ENCODE data around the gene AGAP3.

Gene AGAP3

GRCh38 chr7:151045262-151045661 lies 41.0 kb upstream of the AGAP3 start:
- TF ChIP-seq, protein P1, sequence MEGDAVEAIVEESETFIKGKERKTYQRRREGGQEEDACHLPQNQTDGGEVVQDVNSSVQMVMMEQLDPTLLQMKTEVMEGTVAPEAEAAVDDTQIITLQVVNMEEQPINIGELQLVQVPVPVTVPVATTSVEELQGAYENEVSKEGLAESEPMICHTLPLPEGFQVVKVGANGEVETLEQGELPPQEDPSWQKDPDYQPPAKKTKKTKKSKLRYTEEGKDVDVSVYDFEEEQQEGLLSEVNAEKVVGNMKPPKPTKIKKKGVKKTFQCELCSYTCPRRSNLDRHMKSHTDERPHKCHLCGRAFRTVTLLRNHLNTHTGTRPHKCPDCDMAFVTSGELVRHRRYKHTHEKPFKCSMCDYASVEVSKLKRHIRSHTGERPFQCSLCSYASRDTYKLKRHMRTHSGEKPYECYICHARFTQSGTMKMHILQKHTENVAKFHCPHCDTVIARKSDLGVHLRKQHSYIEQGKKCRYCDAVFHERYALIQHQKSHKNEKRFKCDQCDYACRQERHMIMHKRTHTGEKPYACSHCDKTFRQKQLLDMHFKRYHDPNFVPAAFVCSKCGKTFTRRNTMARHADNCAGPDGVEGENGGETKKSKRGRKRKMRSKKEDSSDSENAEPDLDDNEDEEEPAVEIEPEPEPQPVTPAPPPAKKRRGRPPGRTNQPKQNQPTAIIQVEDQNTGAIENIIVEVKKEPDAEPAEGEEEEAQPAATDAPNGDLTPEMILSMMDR (IDR thresholded peaks at IDR 0.05; ENCODE audit: low read depth, low read length, missing control alignments), result no peak
- DNase-seq (ENCODE audit: low read depth), result no peak
- H3K4me3 ChIP-seq (ENCODE audit: low read depth, low read length), result no peak overlapping the region
- in situ Hi-C loops (cut with HindIII; ENCODE audit: low sequenced_read_pairs), result no loop called here

DNA sequence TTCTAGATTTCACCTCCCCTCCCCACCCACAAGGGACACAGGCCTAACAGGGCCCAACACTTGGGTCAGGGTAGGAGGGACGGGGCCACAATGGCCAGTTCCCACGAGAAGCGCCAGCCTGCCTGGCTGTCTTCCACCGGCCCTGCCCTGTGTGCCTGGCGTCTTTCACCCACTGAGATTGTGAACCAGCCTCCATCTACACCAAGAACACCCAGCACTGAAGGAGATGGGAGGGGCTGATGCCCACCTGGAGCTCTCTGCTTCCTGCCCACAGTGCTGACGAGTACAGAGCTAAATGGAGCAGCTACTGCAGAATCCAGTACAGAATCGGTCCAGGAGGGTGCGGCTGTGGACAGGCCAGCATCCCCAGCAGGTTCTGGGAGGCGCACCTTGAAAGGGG lies 40.3 kb upstream of the AGAP3 start:
- in situ Hi-C loops (cut with HindIII; ENCODE audit: low sequenced_read_pairs), result no loop called here
- TF ChIP-seq, protein P1 (IDR thresholded peaks at IDR 0.05; ENCODE audit: low read depth, low read length, missing control alignments), result no peak
- H3K4me3 ChIP-seq (ENCODE audit: low read depth, low read length), result no peak overlapping the region
- DNase-seq (ENCODE audit: low read depth), result no peak

GRCh38 chr7:151046603-151047573 lies 39.4 kb upstream of the AGAP3 start:
- in situ Hi-C loops (cut with HindIII; ENCODE audit: low sequenced_read_pairs), result no loop called here
- TF ChIP-seq, protein P1 (IDR thresholded peaks at IDR 0.05; ENCODE audit: low read depth, low read length, missing control alignments), result no peak

DNA sequence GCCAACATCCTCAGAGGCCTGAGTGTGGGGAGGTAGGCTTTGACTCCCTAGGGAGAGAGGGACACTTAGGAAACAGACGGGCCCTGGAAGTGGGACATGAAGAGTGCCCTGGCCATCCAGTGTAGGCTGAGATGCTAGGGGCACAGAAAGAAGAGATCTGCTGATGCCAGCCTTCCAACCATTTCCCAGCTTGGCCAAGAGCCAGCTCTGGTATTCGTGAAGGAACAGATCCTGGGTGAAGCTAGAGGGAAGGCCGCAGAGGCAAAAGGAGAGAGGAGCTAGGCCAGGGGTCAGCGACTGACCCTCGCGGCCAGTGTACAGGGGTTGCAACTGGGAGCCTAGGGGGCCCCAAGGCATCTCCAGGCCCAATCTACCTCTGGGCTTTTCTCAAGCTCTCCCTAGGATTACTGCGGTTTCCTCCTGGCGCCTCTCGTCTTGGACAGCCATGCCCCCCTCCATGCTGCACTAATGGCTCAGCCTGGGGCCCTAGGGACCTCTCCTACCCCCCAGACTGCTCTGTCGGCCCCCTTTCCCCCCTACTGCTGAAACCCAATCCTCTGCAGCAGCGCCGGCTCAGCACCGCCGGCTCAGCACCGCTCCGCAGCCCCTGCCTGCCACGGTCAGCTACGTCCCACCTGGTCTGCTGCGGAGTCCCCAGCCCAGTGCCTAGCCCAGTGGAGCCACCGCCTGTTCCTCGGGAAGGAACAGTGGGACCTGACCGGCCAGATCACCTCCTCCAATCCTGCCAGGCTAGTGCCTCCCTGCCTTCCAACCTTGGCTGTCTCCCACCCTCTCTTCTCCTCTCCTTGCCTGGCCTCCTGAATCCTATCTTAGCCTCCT lies 38.1 kb upstream of the AGAP3 start, which contains the start of gene ASIC3:
ASIC3 (plus strand) TSS at position 556 of the 840 bp plus-strand sequence. CDS start 355 bp downstream, outside the sequence.
- TF ChIP-seq, protein P1 (IDR thresholded peaks at IDR 0.05; ENCODE audit: low read depth, low read length, missing control alignments), result no peak
- in situ Hi-C loops (cut with HindIII; ENCODE audit: low sequenced_read_pairs), result no loop called here
- no peak for DNase-seq (ENCODE audit: low read depth)
- no peak within 1 kb of the TSS for H3K4me3 ChIP-seq (ENCODE audit: low read depth, low read length)

More at GRCh38 chr7:151046603-151047573, 39.4 kb upstream of the AGAP3 start:
- H3K4me3 ChIP-seq (ENCODE audit: low read depth, low read length), result no peak overlapping the region
- no peak for DNase-seq (ENCODE audit: low read depth)

GRCh38 chr7:151048911-151049463 lies 37.3 kb upstream of the AGAP3 start:
- no peak for DNase-seq (ENCODE audit: low read depth)
- in situ Hi-C loops (cut with HindIII; ENCODE audit: low sequenced_read_pairs), result no loop called here
- no peak overlapping the region for H3K4me3 ChIP-seq (ENCODE audit: low read depth, low read length)
- TF ChIP-seq, protein P1 (IDR thresholded peaks at IDR 0.05; ENCODE audit: low read depth, low read length, missing control alignments), result no peak

DNA sequence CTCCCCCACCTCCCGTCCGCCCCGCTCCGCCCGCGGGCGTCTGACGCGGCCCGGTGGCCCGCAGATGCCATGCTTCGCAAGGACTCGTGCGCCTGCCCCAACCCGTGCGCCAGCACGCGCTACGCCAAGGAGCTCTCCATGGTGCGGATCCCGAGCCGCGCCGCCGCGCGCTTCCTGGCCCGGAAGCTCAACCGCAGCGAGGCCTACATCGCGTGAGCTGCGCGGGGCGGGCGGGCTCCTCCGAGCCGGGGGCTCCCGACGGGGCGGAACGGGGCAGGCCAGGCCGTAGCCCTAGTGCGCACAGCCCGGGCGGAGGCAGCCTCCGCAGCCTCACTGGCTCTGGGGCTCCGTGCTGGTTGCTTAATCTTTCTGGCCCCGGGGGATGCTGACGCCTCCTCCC lies 35.2 kb upstream of the AGAP3 start:
- H3K4me3 ChIP-seq (ENCODE audit: low read depth, low read length), result no peak overlapping the region
- DNase-seq (ENCODE audit: low read depth), result peak; percentile 27

More for the DNA sequence above, 35.2 kb upstream of the AGAP3 start:
- in situ Hi-C loops (cut with HindIII; ENCODE audit: low sequenced_read_pairs), result no loop called here
- TF ChIP-seq, protein P1 (IDR thresholded peaks at IDR 0.05; ENCODE audit: low read depth, low read length, missing control alignments), result no peak
